Neuronal stem cell (in vitro differentiated cells): Measurements from ENCODE around the gene SV2B.

Experiments used
- DNase-seq: peaks from one replicate; pipeline ENCODE4 v3.0.0-alpha.2; 2013; ENCODE audit warnings: low spot score
- H2AFZ ChIP-seq: one replicate; pipeline ENCODE4 v1.6.1; 2013; ENCODE audit warnings: mild to moderate bottlenecking, low read length, inconsistent platforms
- H2AK5ac ChIP-seq: 2 replicates; pipeline ENCODE4 v1.6.1; 2013; ENCODE audit warnings: low read depth, mild to moderate bottlenecking, inconsistent platforms, low read length, moderate library complexity, mixed read lengths
- H2BK120ac ChIP-seq: 2 replicates; pipeline ENCODE4 v1.6.1; 2013; ENCODE audit warnings: low read depth, mild to moderate bottlenecking, inconsistent platforms, low read length, moderate library complexity, mixed read lengths
- H2BK12ac ChIP-seq: one replicate; pipeline ENCODE4 v1.6.1; 2013; ENCODE audit warnings: low read length, inconsistent platforms
- H2BK15ac ChIP-seq: 2 replicates; pipeline ENCODE4 v1.6.1; 2013; ENCODE audit warnings: mild to moderate bottlenecking, low read length, inconsistent platforms, mixed read lengths
- H2BK5ac ChIP-seq: one replicate; pipeline ENCODE4 v1.6.1; 2013; ENCODE audit warnings: inconsistent platforms, mild to moderate bottlenecking, low read length, moderate library complexity
- H3K14ac ChIP-seq: one replicate; pipeline ENCODE4 v1.6.1; 2013; ENCODE audit warnings: low read length, inconsistent platforms
- H3K18ac ChIP-seq: 2 replicates; pipeline ENCODE4 v1.6.1; 2013; ENCODE audit warnings: low read length, inconsistent platforms
- H3K23ac ChIP-seq: 2 replicates; pipeline ENCODE4 v1.6.1; 2013; ENCODE audit warnings: low read depth, mild to moderate bottlenecking, mixed read lengths, low read length, inconsistent platforms; ENCODE audit not compliant: poor library complexity
- H3K27ac ChIP-seq: replicated peaks from 3 replicates; pipeline ENCODE4 v1.5.1; 2013; ENCODE audit warnings: low read length, inconsistent platforms
- H3K27me3 ChIP-seq, 3 experiments: 2 replicates each; pipeline ENCODE4 v1.6.1; 2013; ENCODE audit warnings: low read length in 3 of 3, mild to moderate bottlenecking in 2 of 3, inconsistent platforms in 1 of 3, low read depth in 1 of 3, mixed read lengths in 1 of 3, moderate library complexity in 1 of 3; ENCODE audit not compliant: control insufficient read depth in 3 of 3, insufficient read depth in 3 of 3
- H3K36me3 ChIP-seq, 2 donors: replicated peaks in 1 of 2; 2 replicates each; pipeline ENCODE4 v1.6.1; 2013; ENCODE audit warnings: low read length in 2 of 2; ENCODE audit not compliant: control insufficient read depth in 2 of 2, insufficient read depth in 2 of 2
- H3K4ac ChIP-seq: 2 replicates; pipeline ENCODE4 v1.6.1; 2013; ENCODE audit warnings: inconsistent platforms, mild to moderate bottlenecking, low read length, moderate library complexity
- H3K4me1 ChIP-seq, 2 donors: 1 replicate in 1 of 2; 2 replicates in 1 of 2; pipeline ENCODE4 v1.6.1; 2013; ENCODE audit warnings: low read length in 2 of 2, low read depth in 1 of 2; ENCODE audit not compliant: control insufficient read depth in 2 of 2, insufficient read depth in 1 of 2
- H3K4me2 ChIP-seq: one replicate; pipeline ENCODE4 v1.6.1; 2013; ENCODE audit warnings: mild to moderate bottlenecking, low read length, inconsistent platforms; ENCODE audit not compliant: insufficient read depth, poor library complexity, severe bottlenecking
- H3K4me3 ChIP-seq, 2 donors: 2 replicates each; pipeline ENCODE4 v1.5.1; 2013; ENCODE audit warnings: low read length in 2 of 2, mild to moderate bottlenecking in 2 of 2, inconsistent platforms in 1 of 2, moderate library complexity in 1 of 2
- H3K79me1 ChIP-seq: one replicate; pipeline ENCODE4 v1.6.1; 2013; ENCODE audit warnings: low read depth, mild to moderate bottlenecking, inconsistent platforms, low read length, moderate library complexity
- H3K9ac ChIP-seq: one replicate; pipeline ENCODE4 v1.6.1; 2013; ENCODE audit warnings: mild to moderate bottlenecking, low read depth, low read length, inconsistent platforms; ENCODE audit not compliant: poor library complexity
- H3K9me3 ChIP-seq, 2 donors: replicated peaks in 1 of 2; 2 replicates each; pipeline versions ENCODE3 to v1.6.1; 2013; ENCODE audit warnings: low read length in 2 of 2, mild to moderate bottlenecking in 2 of 2, inconsistent platforms in 1 of 2, low read depth in 1 of 2, mixed read lengths in 1 of 2, moderate library complexity in 1 of 2; ENCODE audit not compliant: control insufficient read depth in 2 of 2, insufficient read depth in 1 of 2
- H4K8ac ChIP-seq: one replicate; pipeline ENCODE4 v1.6.1; 2013; ENCODE audit warnings: low read depth, mild to moderate bottlenecking, inconsistent platforms, low read length, moderate library complexity
- H4K91ac ChIP-seq: one replicate; pipeline ENCODE4 v1.6.1; 2013; ENCODE audit warnings: low read length, low read depth, mild to moderate bottlenecking, inconsistent platforms; ENCODE audit not compliant: poor library complexity
- WGBS, 2 donors: extraction: QIAGEN DNeasy Blood & Tissue Kit; methylation state at CpG; one replicate each; pipeline ENCODE4 v1.1.7; 2013; ENCODE audit warnings: missing lambda C conversion rate in 2 of 2, mixed read lengths in 1 of 2; ENCODE audit not compliant: insufficient read length in 2 of 2, insufficient replicate concordance in 1 of 2; ENCODE audit errors: extremely low coverage in 2 of 2; 5-methylcytosine and 5-hydroxymethylcytosine counted together

The SV2B gene

DNA sequence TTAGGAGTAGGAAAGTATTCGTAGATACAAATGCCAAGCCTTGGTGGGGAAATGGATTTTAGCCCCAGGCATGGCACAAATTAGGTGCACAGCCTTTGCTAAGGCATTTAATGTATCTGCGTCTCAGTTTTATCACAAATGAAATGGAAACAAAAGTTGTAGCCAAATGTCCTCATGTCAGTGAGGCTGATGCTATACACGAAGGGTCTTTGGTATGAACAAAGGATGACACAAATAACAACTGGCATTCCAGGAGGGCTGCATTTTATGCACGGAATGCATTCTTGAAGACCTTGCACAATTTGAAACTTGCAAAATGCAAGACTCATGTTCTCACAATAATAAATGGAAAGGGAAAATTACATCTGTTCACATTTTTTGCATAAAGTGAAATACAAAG lies 181.9 kb downstream of the SV2B start:
- H3K4me1 ChIP-seq: no peaks in the 10 kb centered on the region
- no peak overlapping the region for H3K14ac ChIP-seq
- no peak overlapping the region for H3K9ac ChIP-seq
- H4K8ac ChIP-seq: no peak overlapping the region
- H3K4me3 ChIP-seq: no peak overlapping the region
- WGBS, 2 donors: no CpG with 5 or more reads among the region's 4 CpGs
- no peak overlapping the region for H3K4me2 ChIP-seq
- H2BK5ac ChIP-seq: no peak overlapping the region
- H3K18ac ChIP-seq: no peak overlapping the region
- H3K4ac ChIP-seq: no peak overlapping the region
- no peak overlapping the region for H2BK15ac ChIP-seq
- no peak overlapping the region for H2BK12ac ChIP-seq
- DNase-seq: no peak
- H2AK5ac ChIP-seq: no peak overlapping the region
- H3K27me3 ChIP-seq: peaks cover 0 to 1% (median 0%) of the 10 kb centered on the region in 3 experiments
- H2AFZ ChIP-seq: no peak overlapping the region
- H3K36me3 ChIP-seq: no peaks in the 10 kb centered on the region
- H3K23ac ChIP-seq: no peak overlapping the region
- no peak overlapping the region for H4K91ac ChIP-seq
- no peaks in the 10 kb centered on the region for H3K9me3 ChIP-seq
- H3K27ac ChIP-seq: no peak overlapping the region
- H3K79me1 ChIP-seq: no peaks in the 10 kb centered on the region
- no peak overlapping the region for H2BK120ac ChIP-seq

DNA sequence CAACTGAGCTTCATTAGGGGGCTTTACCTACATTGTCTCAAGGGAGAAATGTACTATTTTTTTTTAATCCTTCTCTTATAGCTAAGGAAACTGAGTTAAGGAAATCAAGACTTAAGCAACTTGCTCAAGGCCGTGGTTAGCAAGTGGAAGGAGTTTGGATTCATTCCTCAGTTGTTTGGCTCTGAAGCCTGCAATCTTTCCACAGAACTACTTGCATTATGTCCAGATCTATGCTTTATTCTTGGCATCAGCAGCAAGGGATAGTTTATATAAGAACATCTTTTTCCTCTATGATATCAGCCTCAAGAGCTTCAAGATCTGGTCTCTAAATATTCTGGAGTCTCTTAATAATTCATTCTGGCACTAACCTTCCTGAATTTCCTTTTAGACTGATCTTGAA lies 182.4 kb downstream of the SV2B start:
- Histone ChIP-seq H3K4me1 (no peaks in the 10 kb centered on the region), H2AK5ac (no peak overlapping the region), H3K9ac (no peak overlapping the region), H3K23ac (no peak overlapping the region), H4K91ac (no peak overlapping the region), H2AFZ (no peak overlapping the region), H3K18ac (no peak overlapping the region), H2BK12ac (no peak overlapping the region), H3K14ac (no peak overlapping the region), H3K4me3 (no peak overlapping the region), H3K27ac (no peak overlapping the region), H3K36me3 (no peaks in the 10 kb centered on the region), H3K4me2 (no peak overlapping the region), H3K79me1 (no peaks in the 10 kb centered on the region), H2BK120ac (no peak overlapping the region), H3K27me3 (peaks cover 0 to 6% (median 0%) of the 10 kb centered on the region in 3 experiments), H3K4ac (no peak overlapping the region), H2BK15ac (no peak overlapping the region), H3K9me3 (no peaks in the 10 kb centered on the region), H4K8ac (no peak overlapping the region), H2BK5ac (no peak overlapping the region)
- no CpG with 5 or more reads among the region's 1 CpG for WGBS, 2 donors
- no peak for DNase-seq

DNA sequence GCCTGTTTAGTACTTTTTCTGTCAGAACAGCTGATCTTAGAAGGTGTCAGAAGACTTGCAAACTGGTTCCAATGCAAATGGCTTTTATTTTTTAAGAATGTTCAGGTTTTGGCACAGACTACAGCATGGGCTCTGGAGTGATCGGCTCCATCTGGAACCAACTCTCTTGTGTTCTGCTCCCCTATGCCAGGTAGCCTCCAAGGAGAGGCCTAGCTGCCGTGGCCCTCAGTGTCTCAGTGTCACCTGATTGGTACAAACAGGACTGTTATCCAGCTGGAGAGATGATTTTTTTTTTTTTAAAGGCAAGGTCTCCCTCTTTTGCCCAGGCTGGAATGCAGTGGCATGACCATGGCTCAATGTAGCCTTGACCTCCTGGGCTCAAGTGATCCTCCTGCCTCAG lies 183.1 kb downstream of the SV2B start:
- no CpG with 5 or more reads among the region's 2 CpGs for WGBS, 2 donors
- peaks cover 0 to 6% (median 0%) of the 10 kb centered on the region in 3 experiments for H3K27me3 ChIP-seq
- no peak overlapping the region for H3K4ac ChIP-seq
- H3K9me3 ChIP-seq: no peaks in the 10 kb centered on the region
- H3K9ac ChIP-seq: no peak overlapping the region
- no peak for DNase-seq
- H3K4me1 ChIP-seq: no peaks in the 10 kb centered on the region
- H4K8ac ChIP-seq: no peak overlapping the region
- H2BK120ac ChIP-seq: no peak overlapping the region
- H3K23ac ChIP-seq: no peak overlapping the region
- no peak overlapping the region for H2AFZ ChIP-seq
- H3K79me1 ChIP-seq: no peaks in the 10 kb centered on the region
- no peak overlapping the region for H2BK15ac ChIP-seq
- no peak overlapping the region for H2AK5ac ChIP-seq
- H3K36me3 ChIP-seq: no peaks in the 10 kb centered on the region
- H3K14ac ChIP-seq: no peak overlapping the region
- no peak overlapping the region for H3K27ac ChIP-seq
- no peak overlapping the region for H3K18ac ChIP-seq
- no peak overlapping the region for H3K4me3 ChIP-seq
- H2BK12ac ChIP-seq: no peak overlapping the region
- H4K91ac ChIP-seq: no peak overlapping the region
- no peak overlapping the region for H2BK5ac ChIP-seq
- H3K4me2 ChIP-seq: no peak overlapping the region

DNA sequence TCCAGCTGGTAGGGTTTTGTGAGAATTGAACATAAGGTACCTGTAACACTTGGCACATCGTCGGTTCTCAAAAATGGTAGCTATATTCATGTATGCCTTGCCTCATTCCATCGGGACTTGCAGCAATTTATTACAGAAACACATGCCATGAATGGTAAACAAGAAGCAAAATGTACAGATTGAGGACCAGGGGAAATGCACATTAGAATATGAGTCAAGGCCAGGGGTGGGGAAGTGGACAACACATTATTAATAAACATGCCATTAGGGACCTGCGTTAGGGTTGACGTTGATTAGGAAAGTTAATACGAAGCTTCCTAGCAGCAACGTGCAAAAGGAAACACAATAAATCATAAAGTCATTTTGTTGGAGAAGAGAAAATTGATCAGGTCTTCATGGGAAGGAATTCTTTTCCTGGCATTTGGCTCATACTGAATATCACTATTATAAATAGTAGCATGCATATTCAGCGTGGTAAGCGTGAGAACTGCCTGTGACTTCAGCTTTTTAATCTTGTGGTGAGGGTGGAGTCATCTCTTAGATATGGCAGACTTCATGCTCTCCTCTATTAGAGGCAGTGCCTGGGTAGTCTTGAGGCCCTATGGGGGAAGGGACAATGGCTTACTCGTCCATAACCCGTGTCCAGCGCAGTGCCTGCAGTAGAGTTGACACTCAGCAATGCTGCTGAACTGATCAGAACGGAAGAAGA lies 184.9 kb downstream of the SV2B start:
- Histone ChIP-seq H3K4ac (no peak overlapping the region), H3K27me3 (peaks cover 0 to 6% (median 0%) of the 10 kb centered on the region in 3 experiments), H3K14ac (no peak overlapping the region), H3K36me3 (no peaks in the 10 kb centered on the region), H2BK15ac (no peak overlapping the region), H2BK120ac (no peak overlapping the region), H4K8ac (no peak overlapping the region), H4K91ac (no peak overlapping the region), H3K79me1 (no peaks in the 10 kb centered on the region), H3K23ac (no peak overlapping the region), H3K9me3 (no peaks in the 10 kb centered on the region), H3K4me1 (no peaks in the 10 kb centered on the region), H2BK12ac (no peak overlapping the region), H2BK5ac (no peak overlapping the region), H3K18ac (no peak overlapping the region), H3K4me3 (no peak overlapping the region), H3K4me2 (no peak overlapping the region), H3K9ac (no peak overlapping the region), H2AFZ (no peak overlapping the region), H3K27ac (no peak overlapping the region), H2AK5ac (no peak overlapping the region)
- no CpG with 5 or more reads among the region's 13 CpGs for WGBS, 2 donors
- DNase-seq: no peak
